Stimulated activated effector memory CD8-positive, alpha-beta T cell treated with anti-CD3 and anti-CD28 coated beads, Interleukin-12 subunit alpha, Interleukin-12 subunit beta, amount 100 ng/mL, for 72 hours (primary cell): ENCODE results near the gene BRD2.

Source experiments
- ATAC-seq: fragments of 150-1000 bp; cut with Tn5 transposase; 2 replicates; pipeline ENCODE4 v1.10.0; 2021
- DNase-seq, 2 donors: peaks; one replicate each; pipeline ENCODE4 v3.0.0; 2021 to 2022; ENCODE audit warnings: low spot score in 2 of 2
- H3K27ac Mint-ChIP-seq: one replicate; pipeline ENCODE4 v1.8.0; 2022; ENCODE audit warnings: mild to moderate bottlenecking, mixed read lengths
- H3K36me3 Mint-ChIP-seq: one replicate; pipeline ENCODE4 v1.8.0; 2022; ENCODE audit warnings: mild to moderate bottlenecking, mixed read lengths
- H3K4me1 Mint-ChIP-seq: one replicate; pipeline ENCODE4 v1.8.0; 2022; ENCODE audit warnings: mixed read lengths
- H3K4me3 Mint-ChIP-seq: one replicate; pipeline ENCODE4 v1.8.0; 2022; ENCODE audit warnings: mild to moderate bottlenecking, mixed read lengths
- H3K9me3 Mint-ChIP-seq: one replicate; pipeline ENCODE4 v1.8.0; 2022; ENCODE audit warnings: mixed read lengths

Gene BRD2

DNA sequence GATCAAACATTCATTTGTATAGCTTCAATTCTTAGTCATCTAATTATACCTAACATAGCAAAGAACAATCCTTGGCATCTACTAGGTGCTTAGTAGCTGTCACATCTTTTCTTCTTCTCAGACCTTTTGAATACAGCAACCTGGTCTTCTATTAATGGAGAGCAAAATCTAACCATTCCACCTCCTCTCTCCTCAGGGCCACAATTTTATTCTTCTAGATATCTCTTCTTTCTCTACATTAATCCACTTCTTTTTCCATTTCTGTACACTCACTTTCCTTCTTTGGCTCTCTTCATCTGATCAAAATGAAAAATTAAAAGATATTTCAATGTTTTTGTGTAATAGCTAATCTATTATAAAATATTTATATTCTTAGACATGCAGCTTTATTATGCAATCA lies 50.0 kb downstream of the BRD2 start:
- no peak for DNase-seq
- Mint-ChIP-seq H3K4me1 (peaks cover 28% of the 10 kb centered on the region), H3K36me3 (no peaks in the 10 kb centered on the region), H3K27ac (peak overlapping the region; percentile 82), H3K9me3 (no peaks in the 10 kb centered on the region), H3K4me3 (peak overlapping the region; percentile 56)
- no peak for ATAC-seq

- Mint-ChIP-seq H3K27ac (peak overlapping the region; percentile 82), H3K4me3 (peak overlapping the region; percentile 56), H3K9me3 (no peaks in the 10 kb centered on the region), H3K36me3 (no peaks in the 10 kb centered on the region), H3K4me1 (peaks cover 28% of the 10 kb centered on the region)
- peak in 1 of 2 donors; percentile 73 for DNase-seq
- peak; percentile 66 for ATAC-seq
Measured at GRCh38 chr6:33018904-33019303, 50.5 kb downstream of the BRD2 start.

- peak overlapping the region; percentile 82 for H3K27ac Mint-ChIP-seq
- no peaks in the 10 kb centered on the region for H3K9me3 Mint-ChIP-seq
- H3K4me3 Mint-ChIP-seq = peak overlapping the region; percentile 56
- H3K4me1 Mint-ChIP-seq = peaks cover 28% of the 10 kb centered on the region
- H3K36me3 Mint-ChIP-seq = no peaks in the 10 kb centered on the region
- ATAC-seq (peak; percentile 27), DNase-seq (no peak)
Measured at GRCh38 chr6:33019372-33019771, 51.0 kb downstream of the BRD2 start.

- Mint-ChIP-seq H3K36me3 (no peaks in the 10 kb centered on the region), H3K27ac (no peak overlapping the region), H3K4me1 (peaks cover 22% of the 10 kb centered on the region), H3K4me3 (no peak overlapping the region), H3K9me3 (no peaks in the 10 kb centered on the region)
- ATAC-seq = no peak
- no peak for DNase-seq
Measured at GRCh38 chr6:33021917-33022316, 53.5 kb downstream of the BRD2 start.

DNA sequence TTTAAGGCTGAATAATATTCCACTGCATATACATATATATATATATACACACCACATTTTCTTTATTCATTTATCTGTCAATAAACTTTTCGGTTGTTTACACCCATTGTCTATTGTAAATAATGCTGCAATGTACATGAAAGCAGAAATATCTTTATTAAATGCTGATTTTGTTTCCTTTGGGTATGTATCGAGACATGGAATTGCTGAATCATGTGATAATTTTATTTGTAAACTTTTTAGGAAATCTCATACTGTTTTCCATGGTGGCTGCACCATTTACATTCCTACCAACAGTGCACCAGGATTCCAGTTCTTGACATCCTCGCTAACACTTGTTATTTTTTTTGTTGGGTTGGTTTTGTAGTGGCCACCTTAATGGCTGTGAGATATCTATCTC lies 55.1 kb downstream of the BRD2 start:
- Mint-ChIP-seq H3K27ac (no peak overlapping the region), H3K9me3 (no peaks in the 10 kb centered on the region), H3K36me3 (no peaks in the 10 kb centered on the region), H3K4me3 (no peak overlapping the region), H3K4me1 (peaks cover 20% of the 10 kb centered on the region)
- ATAC-seq (no peak), DNase-seq (no peak)

DNA sequence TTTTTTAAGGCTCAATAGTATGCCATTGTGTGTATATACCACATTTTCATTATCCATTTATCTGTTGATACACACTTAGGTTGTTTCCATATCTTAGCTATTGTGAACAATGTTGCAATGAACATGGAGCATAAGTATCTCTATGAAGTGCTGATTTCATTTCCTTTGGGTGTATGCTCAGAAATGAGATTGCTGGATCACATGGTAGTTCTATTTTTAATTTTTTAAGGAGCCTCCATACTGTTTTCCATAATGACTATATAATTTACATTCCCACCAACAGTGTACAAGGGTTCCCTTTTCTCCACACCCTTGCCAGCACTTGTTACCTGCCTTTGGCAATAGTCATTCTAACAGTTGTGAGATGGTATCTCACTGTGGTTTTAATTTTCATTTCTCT lies 56.1 kb downstream of the BRD2 start:
- no peak overlapping the region for H3K27ac Mint-ChIP-seq
- no peak for DNase-seq
- peaks cover 21% of the 10 kb centered on the region for H3K4me1 Mint-ChIP-seq
- no peak for ATAC-seq
- no peak overlapping the region for H3K4me3 Mint-ChIP-seq
- H3K9me3 Mint-ChIP-seq = no peaks in the 10 kb centered on the region
- H3K36me3 Mint-ChIP-seq = no peaks in the 10 kb centered on the region

DNA sequence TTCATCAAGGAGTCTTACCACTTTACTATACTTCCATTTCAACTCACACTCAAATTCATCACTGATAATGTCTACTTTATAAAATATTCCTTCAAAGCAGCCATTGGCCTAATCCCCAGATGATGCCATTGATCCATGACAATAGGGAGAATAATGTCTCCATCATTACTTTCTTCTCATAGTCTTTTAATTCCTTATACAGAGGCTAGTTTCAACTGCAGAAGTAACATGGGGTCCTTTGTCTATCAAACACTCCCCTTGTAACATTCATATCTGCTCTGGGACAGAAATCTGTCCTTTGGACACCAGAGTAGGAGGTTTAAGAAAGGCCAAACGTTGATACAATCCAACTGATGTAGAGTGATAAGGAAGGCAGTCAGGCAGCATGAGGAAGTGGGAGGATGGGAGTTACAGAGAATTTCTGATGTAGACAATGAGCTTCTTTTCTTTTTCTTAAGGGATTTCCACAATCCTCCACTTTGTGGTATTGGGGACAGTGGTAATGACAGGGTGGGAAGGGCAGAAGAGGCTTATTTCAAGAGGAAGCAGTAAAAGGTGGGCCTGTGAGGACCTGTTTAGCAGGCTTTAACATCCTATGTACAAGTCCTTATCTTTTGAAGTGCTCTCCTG lies 59.9 kb downstream of the BRD2 start:
- H3K9me3 Mint-ChIP-seq = no peaks in the 10 kb centered on the region
- no peaks in the 10 kb centered on the region for H3K36me3 Mint-ChIP-seq
- peak overlapping the region; percentile 95 for H3K27ac Mint-ChIP-seq
- DNase-seq (no peak), ATAC-seq (no peak)
- no peak overlapping the region for H3K4me3 Mint-ChIP-seq
- peaks cover 21% of the 10 kb centered on the region for H3K4me1 Mint-ChIP-seq

GRCh38 chr6:33029328-33030184 lies 61.2 kb downstream of the BRD2 start:
- no peak for DNase-seq
- Mint-ChIP-seq H3K36me3 (no peaks in the 10 kb centered on the region), H3K9me3 (peaks cover 3% of the 10 kb centered on the region), H3K4me3 (peak overlapping the region; percentile 49), H3K27ac (peak overlapping the region; percentile 95), H3K4me1 (peaks cover 21% of the 10 kb centered on the region)
- peak; percentile 90 for ATAC-seq

- no peak for ATAC-seq
- peak overlapping the region; percentile 49 for H3K4me3 Mint-ChIP-seq
- H3K9me3 Mint-ChIP-seq = peaks cover 7% of the 10 kb centered on the region
- H3K27ac Mint-ChIP-seq = peak overlapping the region; percentile 95
- peaks cover 21% of the 10 kb centered on the region for H3K4me1 Mint-ChIP-seq
- no peaks in the 10 kb centered on the region for H3K36me3 Mint-ChIP-seq
- DNase-seq = no peak
Measured at GRCh38 chr6:33030245-33030644, 61.9 kb downstream of the BRD2 start.
